H1 (cell line): ENCODE data around the gene TBC1D19. TPM values are rescaled to one million over a fixed set of nuclear protein-coding genes. Genes with fewer than 3 reads are reported as not detected.

Experiments used
- CEBPB ChIP-seq: IDR thresholded peaks from 2 replicates; pipeline ENCODE4 v1.6.1; 2012; ENCODE audit warnings: low read depth, low read length
- CREB1 ChIP-seq: IDR thresholded peaks from 2 replicates; pipeline ENCODE4 v1.6.1; 2012; ENCODE audit warnings: inconsistent platforms
- POU5F1 ChIP-seq: IDR thresholded peaks from 2 replicates; pipeline ENCODE4 v1.6.1; 2011; ENCODE audit warnings: low read depth, mild to moderate bottlenecking, low read length, moderate library complexity
- SP2 ChIP-seq: IDR thresholded peaks from 2 replicates; pipeline ENCODE4 v1.6.1; 2012; ENCODE audit warnings: mild to moderate bottlenecking, low read length, inconsistent platforms
- YY1 ChIP-seq: IDR thresholded peaks from 2 replicates; pipeline ENCODE4 v1.6.1; 2011; ENCODE audit warnings: low read depth, mild to moderate bottlenecking, low read length
- polyA plus RNA-seq, 7 experiments: library from polyadenylated mRNA; depleted of rRNA in 3 of 7; stranded (reverse) in 5 of 7; unstranded in 2 of 7; fragments of >200 nt in 5 of 7; fragments of 200-250 nt in 2 of 7; gene quantifications; 1 replicate in 5 of 7; 2 replicates in 1 of 7; 4 replicates in 1 of 7; pipeline versions ENCODE4 v1.2.1 to v1.2.3, GENCODE V29; 2011 to 2013; ENCODE audit warnings: missing spikeins in 2 of 7, mixed read lengths in 2 of 7
- total RNA-seq: library from RNA; stranded (reverse); fragmentation: NEBNext Ultra II Directional; extraction: Animal tissue kit (Norgen Biotek cat#: 25700); gene quantifications from 2 replicates; pipeline ENCODE4 v1.2.1, GENCODE V29; 2021

The TBC1D19 gene
- total and polyA plus RNA-seq, 2 of the 8 experiments (the other 6 are each of a cell fraction or from before 2014, with no cell fraction given): 1.9 to 3.5 TPM

DNA sequence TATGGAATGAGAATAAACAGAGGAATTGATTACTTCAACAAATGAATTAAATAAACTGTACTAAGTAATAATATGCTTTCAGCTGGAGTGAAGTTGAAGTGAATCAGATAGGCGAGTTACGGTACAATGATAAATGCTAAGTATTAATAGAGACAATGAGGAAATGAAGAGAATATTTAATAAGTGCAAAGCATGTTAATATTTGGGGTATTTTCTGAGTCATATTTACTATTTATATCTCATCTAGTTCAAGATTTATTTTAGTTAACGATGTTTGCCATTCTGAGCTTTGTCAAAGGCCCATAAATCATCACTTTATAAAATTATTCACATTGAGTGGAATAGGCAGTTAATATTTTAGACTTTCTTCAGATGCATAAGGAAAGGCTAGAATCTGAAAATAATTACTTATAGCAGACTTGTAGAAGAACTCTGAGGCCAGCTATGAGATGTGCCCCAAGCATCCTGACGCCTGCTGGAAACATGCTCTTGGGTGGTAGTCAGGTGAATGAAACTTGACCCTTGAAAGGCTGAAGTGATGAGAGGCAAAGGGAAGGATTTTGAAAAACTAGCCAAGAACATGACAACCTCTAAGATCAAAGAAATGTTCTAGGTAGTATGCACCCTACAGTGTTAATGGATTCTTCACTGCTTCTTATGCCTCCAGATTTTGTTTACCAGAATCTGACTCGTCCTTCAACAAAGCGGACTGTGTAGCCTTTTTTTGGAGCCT is 142.9 kb downstream of the TBC1D19 start (continued):
- no peak for TF ChIP-seq YY1
- no peak for TF ChIP-seq SP2
- no peak for TF ChIP-seq POU5F1
- TF ChIP-seq CEBPB: no peak
- TF ChIP-seq CREB1: no peak
